Panc1 (cell line): Measurements from ENCODE around the gene TERT. TPM values are rescaled to one million over a fixed set of nuclear protein-coding genes. Genes with fewer than 3 reads are reported as not detected.

Experiments
- ATAC-seq: fragments of 200-7000 bp; cut with Tn5 transposase; 2 replicates; pipeline ENCODE4 v1.9.1; 2020; ENCODE audit warnings: mild to moderate bottlenecking, moderate library complexity
- BruUV-seq: library from RNA; stranded (reverse); fragments of 400-500 nt; replicated peaks from 2 replicates; lab custom pipeline; 2021; lab: Mats Ljungman, UMichigan
- CTCF ChIA-PET: fragments of 300-600 bp; sonication (Branson Sonifier 250); formaldehyde crosslinking; loops from one replicate; lab custom pipeline; 2022; ENCODE audit warnings: antibody characterized with exemption; lab: Charles Lee
- POLR2A ChIA-PET: fragments of 300-600 bp; sonication (Branson Sonifier 250); formaldehyde crosslinking; loops from one replicate; lab custom pipeline; 2022; ENCODE audit warnings: antibody characterized with exemption; lab: Charles Lee
- DNase-seq: peaks from one replicate; pipeline ENCODE4 v3.0.0-alpha.2; 2010; ENCODE audit warnings: low read depth, low spot score
- H3K27ac ChIP-seq: 2 replicates; pipeline ENCODE4 v1.5.1; 2011; ENCODE audit warnings: mild to moderate bottlenecking, low read length, inconsistent platforms
- H3K27me3 ChIP-seq: fragments of 200-500 bp; sonication (Bioruptor generic); 2 replicates; pipeline ENCODE4 v1.6.0; 2014; ENCODE audit warnings: low read length, inconsistent platforms; ENCODE audit not compliant: control insufficient read depth, insufficient read depth
- H3K36me3 ChIP-seq: fragments of 200-500 bp; sonication (Bioruptor generic); 2 replicates; pipeline ENCODE4 v1.5.1; 2014; ENCODE audit warnings: inconsistent platforms, mild to moderate bottlenecking, low read length, moderate library complexity; ENCODE audit not compliant: control insufficient read depth, insufficient read depth
- H3K4me1 ChIP-seq: 2 replicates; pipeline ENCODE4 v1.5.1; 2011; ENCODE audit warnings: inconsistent platforms, mild to moderate bottlenecking, low read length, moderate library complexity; ENCODE audit not compliant: control insufficient read depth, insufficient read depth
- H3K4me3 ChIP-seq, 2 experiments: 2 replicates each; pipeline ENCODE4 v1.5.1; 2011 to 2012; ENCODE audit warnings: low read depth in 2 of 2, low read length in 2 of 2, mild to moderate bottlenecking in 2 of 2, inconsistent platforms in 1 of 2, moderate library complexity in 1 of 2
- H3K9me3 ChIP-seq: fragments of 200-500 bp; sonication (Bioruptor generic); 2 replicates; pipeline ENCODE4 v1.5.1; 2014; ENCODE audit warnings: low read depth, mild to moderate bottlenecking, inconsistent platforms, low read length, moderate library complexity; ENCODE audit not compliant: control insufficient read depth, insufficient read depth
- CTCF ChIP-seq: fragments of 450-650 bp; IDR thresholded peaks from 2 replicates; pipeline ENCODE4 v1.5.1; 2017; ENCODE audit warnings: mild to moderate bottlenecking
- POLR2AphosphoS5 ChIP-seq: IDR thresholded peaks from 2 replicates; pipeline ENCODE4 v1.6.1; 2012; ENCODE audit warnings: mild to moderate bottlenecking, low read depth, low read length, moderate library complexity
- REST ChIP-seq, 2 experiments: IDR thresholded peaks; 2 replicates each; pipeline ENCODE4 v1.6.1; 2011 to 2012; ENCODE audit warnings: low read depth in 2 of 2, control low read depth in 1 of 2, low read length in 1 of 2, mild to moderate bottlenecking in 1 of 2, moderate library complexity in 1 of 2; ENCODE audit not compliant: insufficient read depth in 1 of 2
- SIN3A ChIP-seq: IDR thresholded peaks from 2 replicates; pipeline ENCODE4 v1.6.1; 2012; ENCODE audit warnings: low read depth, mild to moderate bottlenecking, low read length, moderate library complexity, borderline replicate concordance; ENCODE audit not compliant: insufficient read depth
- TCF7L2 ChIP-seq: IDR thresholded peaks from 2 replicates; pipeline ENCODE4 v1.6.1; 2011; ENCODE audit warnings: mild to moderate bottlenecking, low read depth, low read length, inconsistent platforms
- in situ Hi-C: cut with HindIII; loops from 2 replicates; pipeline ENCODE4 v1.10.0; 2016; ENCODE audit warnings: low sequenced_read_pairs, low pct_unique_long_range_greater_than_20kb
- intact Hi-C: fragments of 100-400 bp; cut with micrococcal nuclease; formaldehyde crosslinking; loops from one replicate; pipeline ENCODE4 v1.10.0; 2022; ENCODE audit not compliant: unreplicated experiment
- total RNA-seq: library from RNA; stranded (reverse); gene quantifications from one replicate; pipeline ENCODE4 v1.2.1, GENCODE V29; 2021; ENCODE audit not compliant: unreplicated experiment

TERT gene
- total RNA-seq, 1 experiment from 2014 or later: 8.9 TPM

GRCh38 chr5:1219768-1220100 is 75.1 kb downstream of the TERT start:
- BruUV-seq: no TSS peak
- in situ Hi-C loops: no loop called here
- intact Hi-C loops: no loop called here

GRCh38 chr5:1219098-1219767 is 75.6 kb downstream of the TERT start:
- ChIA-PET CTCF (no interaction called here), POLR2A (no interaction called here)
- H3K36me3 ChIP-seq: no peaks in the 10 kb centered on the region
- no peak for DNase-seq
- H3K27me3 ChIP-seq: no peaks in the 10 kb centered on the region
- H3K9me3 ChIP-seq: no peaks in the 10 kb centered on the region
- in situ Hi-C loops (no loop called here), intact Hi-C loops (no loop called here)
- no peak overlapping the region for H3K4me3 ChIP-seq
- no peak for ATAC-seq
- TF ChIP-seq TCF7L2: no peak
- TF ChIP-seq REST (IDR thresholded peaks at IDR 0.05; ENCODE audit: insufficient read depth in 1 of 2, low read depth in 2 of 2, low read length in 1 of 2): no peak
- TF ChIP-seq SIN3A: no peak
- no peak for TF ChIP-seq POLR2AphosphoS5
- TF ChIP-seq CTCF: no peak
- no TSS peak for BruUV-seq
- H3K4me1 ChIP-seq: no peaks in the 10 kb centered on the region
- H3K27ac ChIP-seq: no peak overlapping the region

More at GRCh38 chr5:1219768-1220100, 75.1 kb downstream of the TERT start:
- TF ChIP-seq POLR2AphosphoS5 (no peak), TCF7L2 (no peak), REST (IDR thresholded peaks at IDR 0.05; ENCODE audit: insufficient read depth in 1 of 2, low read depth in 2 of 2, low read length in 1 of 2) (no peak), SIN3A (no peak), CTCF (no peak)
- H3K27ac ChIP-seq: no peak overlapping the region
- H3K4me3 ChIP-seq: no peak overlapping the region
- POLR2A ChIA-PET: no interaction called here
- H3K9me3 ChIP-seq: no peaks in the 10 kb centered on the region
- no peaks in the 10 kb centered on the region for H3K4me1 ChIP-seq
- H3K36me3 ChIP-seq: no peaks in the 10 kb centered on the region
- no peaks in the 10 kb centered on the region for H3K27me3 ChIP-seq
- no peak for ATAC-seq
- CTCF ChIA-PET: no interaction called here
- no peak for DNase-seq
